SK-N-MC (cell line): Measurements from ENCODE around the gene SMG7.

Experiments
- EZH2 ChIP-seq: fragments of 200-600 bp; sonication (generic); IDR thresholded peaks from one replicate; pipeline ENCODE4 v1.6.1; 2017; ENCODE audit warnings: antibody characterized with exemption
- POLR2AphosphoS5 ChIP-seq: IDR thresholded peaks from 2 replicates; pipeline ENCODE4 v1.6.1; 2012; ENCODE audit warnings: mild to moderate bottlenecking, low read depth, low read length, borderline replicate concordance

DNA sequence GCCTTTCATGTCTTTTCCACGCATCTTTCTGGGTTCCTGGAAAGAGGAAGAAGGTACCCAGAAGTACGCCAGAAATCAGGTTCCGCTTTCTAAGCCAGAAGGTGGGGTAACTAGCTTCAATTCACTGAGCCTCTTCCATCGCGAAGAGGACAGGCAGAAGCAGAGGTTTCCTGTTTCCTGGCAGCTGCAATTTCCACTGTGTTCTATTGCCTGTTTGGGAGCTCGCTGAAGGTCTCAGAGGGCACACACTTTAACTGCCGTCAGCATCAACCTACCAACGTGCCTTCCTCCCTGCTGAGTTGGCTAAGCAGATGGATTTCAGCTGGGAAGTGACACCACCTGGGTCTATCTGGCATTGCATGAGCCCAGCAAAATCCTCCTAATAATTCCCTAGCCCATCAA, 108.0 kb downstream of the SMG7 start:
- no peak for TF ChIP-seq POLR2AphosphoS5
- TF ChIP-seq EZH2 = no peak
